ENCODE results near the gene ALS2CL. TPM values are rescaled to one million over a fixed set of nuclear protein-coding genes. Genes with fewer than 3 reads are reported as not detected.
A peak's percentile ranks its signal among the peaks of the same experiment; 100 is the strongest.

Gene ALS2CL
- total RNA-seq, 1 experiment from 2014 or later: 4.9 TPM

GRCh38 chr3:46733026-46733800, 39.7 kb upstream of the ALS2CL start:
- Histone ChIP-seq H3K56ac (ENCODE audit: insufficient read length, low read depth, low read length) (no peak overlapping the region), H3K27ac (ENCODE audit: insufficient read length, low read depth, low read length) (no peak overlapping the region), H3K79me1 (ENCODE audit: insufficient read depth, low read depth, low read length, poor library complexity, severe bottlenecking) (no peaks in the 10 kb centered on the region), H3K27me3 (ENCODE audit: insufficient read depth, low read length) (no peaks in the 10 kb centered on the region), H4K5ac (ENCODE audit: insufficient read length, low read depth, low read length) (no peak overlapping the region), H4K8ac (replicated peaks; ENCODE audit: insufficient read length, low read depth, low read length) (no peak overlapping the region), H3K23me2 (ENCODE audit: insufficient read length, low read depth, low read length, poor library complexity, severe bottlenecking) (no peaks in the 10 kb centered on the region), H2BK120ac (ENCODE audit: low read depth, low read length, poor library complexity, severe bottlenecking) (no peak overlapping the region), H3K18ac (ENCODE audit: insufficient read length, low read depth, low read length) (no peak overlapping the region), H3K23ac (ENCODE audit: insufficient read length, low read depth, low read length) (no peak overlapping the region), H4K91ac (ENCODE audit: insufficient read length, low read depth, low read length) (no peak overlapping the region), H2BK12ac (ENCODE audit: insufficient read length, low read depth, low read length) (no peak overlapping the region), H3K9ac (ENCODE audit: extremely low read depth, insufficient read length, low read length) (no peak overlapping the region), H2AFZ (ENCODE audit: low read length) (no peak overlapping the region), H3K4me1 (ENCODE audit: insufficient read depth, low read length) (no peaks in the 10 kb centered on the region), H2BK20ac (ENCODE audit: low read depth, low read length, poor library complexity, severe bottlenecking) (no peak overlapping the region), H2AK5ac (ENCODE audit: insufficient read length, low read length) (no peak overlapping the region), H3K4me2 (ENCODE audit: insufficient read depth, insufficient read length, low read length) (no peak overlapping the region), H3T11ph (ENCODE audit: low read length) (no peak overlapping the region), H2BK5ac (ENCODE audit: insufficient read length, low read length) (no peak overlapping the region), H3K79me2 (ENCODE audit: insufficient read depth, low read length) (no peaks in the 10 kb centered on the region), H2BK15ac (ENCODE audit: low read depth, low read length) (no peak overlapping the region), H3K4ac (ENCODE audit: low read depth, low read length) (no peak overlapping the region), H4K20me1 (ENCODE audit: control insufficient read depth, insufficient read depth, insufficient read length) (no peaks in the 10 kb centered on the region), H3K9me3 (ENCODE audit: control insufficient read depth, low read depth, low read length) (no peaks in the 10 kb centered on the region), H3K14ac (ENCODE audit: insufficient read depth, low read length) (no peak overlapping the region)
- Mint-ChIP-seq H3K27me3 (ENCODE audit: low read depth) (peaks cover 7% of the 10 kb centered on the region), H3K4me1 (peaks cover 6 to 7% of the 10 kb centered on the region in 2 experiments), H3K27ac (peak overlapping the region in 1 of 3 experiments; percentile 20; a peak in 2 of 7 replicates), H3K4me3 (no peak overlapping the region), H3K9me3 (no peaks in the 10 kb centered on the region), H3K36me3 (ENCODE audit: insufficient read depth in 1 of 3, low read depth in 3 of 3) (no peaks in the 10 kb centered on the region)
- whole genome bisulfite sequencing (ENCODE audit: extremely low coverage, insufficient read length, low lambda C conversion rate): no CpG with 5 or more reads among the region's 9 CpGs
- no peak for TF ChIP-seq CTCF (conservative IDR thresholded peaks at IDR 0.05)
- peak; percentile 17 for DNase-seq
